ENCODE measurements around the gene SMAD4. TPM values are rescaled to one million over a fixed set of nuclear protein-coding genes. Genes with fewer than 3 reads are reported as not detected.

Gene SMAD4
- polyA plus RNA-seq, 1 donor (not counting 4 experiments of a cell fraction or from before 2014, with no cell fraction given): 68.2 TPM

DNA sequence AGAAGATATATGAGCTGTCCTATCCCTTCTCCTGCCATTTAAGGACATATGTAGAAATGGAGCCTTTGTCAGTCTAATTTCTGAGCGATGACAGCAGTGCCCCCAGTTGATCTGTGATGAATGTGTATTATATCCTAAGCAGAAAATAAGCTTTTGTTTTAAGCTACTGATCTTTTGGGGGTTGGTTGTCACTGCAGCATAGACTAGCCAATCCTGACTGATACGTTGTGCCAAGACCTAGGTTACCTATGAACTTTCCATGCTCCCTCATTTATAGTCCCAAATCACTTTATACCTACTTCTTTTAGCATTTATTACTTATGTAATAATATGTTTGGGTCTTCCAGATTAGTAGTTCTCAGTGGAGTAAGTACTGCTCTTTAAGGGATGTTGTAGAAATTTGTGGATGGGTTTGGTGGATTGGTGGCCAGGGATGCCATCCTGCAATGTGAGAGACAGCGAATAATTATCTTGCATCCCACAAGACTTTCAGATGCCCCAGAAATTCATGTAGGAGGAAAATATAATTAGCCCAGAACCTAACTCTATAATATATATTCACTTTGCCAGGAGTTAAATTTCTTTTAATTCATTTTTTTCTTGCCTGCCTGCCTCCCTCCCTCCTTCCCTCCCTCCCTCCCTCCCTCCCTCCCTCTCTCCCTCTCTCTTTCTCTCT is 11.8 kb downstream of the SMAD4 start:
- FAIRE-seq (no peak), DNase-seq (ENCODE audit: low read depth, low spot score) (no peak)
- Histone ChIP-seq H3K4me1 (ENCODE audit: control insufficient read depth, extremely low read depth, insufficient read depth, low read length) (peaks cover 6% of the 10 kb centered on the region), H3K9ac (ENCODE audit: control insufficient read depth, extremely low read depth, insufficient read depth, low read length) (no peak overlapping the region), H3K27ac (ENCODE audit: control insufficient read depth, insufficient read depth, low read length) (no peak overlapping the region), H3K4me2 (ENCODE audit: control insufficient read depth, extremely low read depth, insufficient read depth, low read depth, low read length) (no peak overlapping the region), H3K9me1 (ENCODE audit: control insufficient read depth, extremely low read depth, insufficient read depth, low read length) (peaks cover 2% of the 10 kb centered on the region), H3K4me3 (ENCODE audit: control insufficient read depth in 2 of 3, extremely low read depth in 1 of 3, insufficient read depth in 2 of 3, low read depth in 1 of 3, low read length in 3 of 3) (no peak overlapping the region), H2AFZ (ENCODE audit: control insufficient read depth, low read length) (no peak overlapping the region), H3K27me3 (ENCODE audit: control insufficient read depth, extremely low read depth, insufficient read depth, low read length) (no peaks in the 10 kb centered on the region), H3K9me3 (ENCODE audit: control insufficient read depth, low read depth, low read length) (no peaks in the 10 kb centered on the region), H3K36me3 (ENCODE audit: control insufficient read depth in 2 of 2, extremely low read depth in 1 of 2, insufficient read depth in 2 of 2, low read length in 2 of 2) (peaks cover 0 to under 1% of the 10 kb centered on the region in 2 experiments), H4K20me1 (ENCODE audit: control insufficient read depth, extremely low read depth, insufficient read depth, low read length) (peaks cover 4% of the 10 kb centered on the region), H3K79me2 (ENCODE audit: control insufficient read depth, insufficient read depth, low read length) (peaks cover 95% of the 10 kb centered on the region)
- dilution Hi-C loops (cut with MboI; ENCODE audit: extremely low pct_ligation_motif_present, low sequenced_read_pairs): no loop called here
- TF ChIP-seq EZH2 (IDR thresholded peaks at IDR 0.05; ENCODE audit: low read length): no peak
- TF ChIP-seq, protein P1, sequence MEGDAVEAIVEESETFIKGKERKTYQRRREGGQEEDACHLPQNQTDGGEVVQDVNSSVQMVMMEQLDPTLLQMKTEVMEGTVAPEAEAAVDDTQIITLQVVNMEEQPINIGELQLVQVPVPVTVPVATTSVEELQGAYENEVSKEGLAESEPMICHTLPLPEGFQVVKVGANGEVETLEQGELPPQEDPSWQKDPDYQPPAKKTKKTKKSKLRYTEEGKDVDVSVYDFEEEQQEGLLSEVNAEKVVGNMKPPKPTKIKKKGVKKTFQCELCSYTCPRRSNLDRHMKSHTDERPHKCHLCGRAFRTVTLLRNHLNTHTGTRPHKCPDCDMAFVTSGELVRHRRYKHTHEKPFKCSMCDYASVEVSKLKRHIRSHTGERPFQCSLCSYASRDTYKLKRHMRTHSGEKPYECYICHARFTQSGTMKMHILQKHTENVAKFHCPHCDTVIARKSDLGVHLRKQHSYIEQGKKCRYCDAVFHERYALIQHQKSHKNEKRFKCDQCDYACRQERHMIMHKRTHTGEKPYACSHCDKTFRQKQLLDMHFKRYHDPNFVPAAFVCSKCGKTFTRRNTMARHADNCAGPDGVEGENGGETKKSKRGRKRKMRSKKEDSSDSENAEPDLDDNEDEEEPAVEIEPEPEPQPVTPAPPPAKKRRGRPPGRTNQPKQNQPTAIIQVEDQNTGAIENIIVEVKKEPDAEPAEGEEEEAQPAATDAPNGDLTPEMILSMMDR (optimal IDR thresholded peaks at IDR 0.05 in 1 of 3, IDR thresholded peaks at IDR 0.05 in 1 of 3, conservative IDR thresholded peaks at IDR 0.05 in 1 of 3; ENCODE audit: extremely low read depth in 1 of 3, insufficient read depth in 2 of 3, low read length in 3 of 3): no peak

DNA sequence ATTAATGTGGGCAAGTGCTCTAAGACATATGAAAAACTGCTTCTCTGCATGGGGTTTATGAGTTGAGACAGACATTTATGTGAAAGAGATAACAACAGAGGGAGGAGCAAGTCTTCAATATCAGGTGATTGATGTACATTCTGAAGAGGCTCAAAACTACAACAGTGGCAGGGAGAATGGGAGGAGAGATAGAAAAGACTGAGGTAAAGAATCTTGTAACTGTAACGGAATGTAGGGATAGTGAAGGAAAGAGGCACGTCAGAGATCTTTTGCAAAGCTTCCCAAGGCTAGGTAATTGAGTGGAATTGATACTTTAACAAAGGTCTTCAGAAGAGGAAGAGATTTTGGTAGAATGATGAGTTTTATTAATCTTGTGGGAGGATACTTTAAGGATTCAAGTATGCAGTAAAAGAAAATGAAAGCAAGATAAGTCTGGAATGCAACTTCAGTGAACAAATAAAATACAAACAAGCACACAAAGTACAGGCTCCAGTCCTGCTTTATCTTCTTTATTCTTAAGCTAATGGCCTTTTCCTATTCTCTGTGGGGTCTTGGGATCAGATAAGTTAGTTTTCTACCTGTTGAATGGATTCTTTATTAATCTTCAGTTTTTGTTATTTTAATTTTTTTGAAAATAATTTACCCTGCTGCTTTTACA is 15.0 kb downstream of the SMAD4 start:
- Histone ChIP-seq H3K9me3 (ENCODE audit: control insufficient read depth, low read depth, low read length) (no peaks in the 10 kb centered on the region), H3K4me2 (ENCODE audit: control insufficient read depth, extremely low read depth, insufficient read depth, low read depth, low read length) (peak overlapping the region; percentile 44), H3K9me1 (ENCODE audit: control insufficient read depth, extremely low read depth, insufficient read depth, low read length) (no peaks in the 10 kb centered on the region), H3K36me3 (ENCODE audit: control insufficient read depth in 2 of 2, extremely low read depth in 1 of 2, insufficient read depth in 2 of 2, low read length in 2 of 2) (peaks cover 0 to 4% of the 10 kb centered on the region in 2 experiments), H3K79me2 (ENCODE audit: control insufficient read depth, insufficient read depth, low read length) (peaks cover 73% of the 10 kb centered on the region), H3K9ac (ENCODE audit: control insufficient read depth, extremely low read depth, insufficient read depth, low read length) (no peak overlapping the region), H3K27me3 (ENCODE audit: control insufficient read depth, extremely low read depth, insufficient read depth, low read length) (no peaks in the 10 kb centered on the region), H3K27ac (ENCODE audit: control insufficient read depth, insufficient read depth, low read length) (no peak overlapping the region), H3K4me1 (ENCODE audit: control insufficient read depth, extremely low read depth, insufficient read depth, low read length) (peaks cover 6% of the 10 kb centered on the region), H3K4me3 (ENCODE audit: control insufficient read depth in 2 of 3, extremely low read depth in 1 of 3, insufficient read depth in 2 of 3, low read depth in 1 of 3, low read length in 3 of 3) (peak overlapping the region in 1 of 3 experiments; percentile 34), H2AFZ (ENCODE audit: control insufficient read depth, low read length) (no peak overlapping the region), H4K20me1 (ENCODE audit: control insufficient read depth, extremely low read depth, insufficient read depth, low read length) (peaks cover 4% of the 10 kb centered on the region)
- dilution Hi-C loops (cut with MboI; ENCODE audit: extremely low pct_ligation_motif_present, low sequenced_read_pairs): no loop called here
- TF ChIP-seq, protein P1 (optimal IDR thresholded peaks at IDR 0.05 in 1 of 3, IDR thresholded peaks at IDR 0.05 in 1 of 3, conservative IDR thresholded peaks at IDR 0.05 in 1 of 3; ENCODE audit: extremely low read depth in 1 of 3, insufficient read depth in 2 of 3, low read length in 3 of 3): no peak
- TF ChIP-seq EZH2 (IDR thresholded peaks at IDR 0.05; ENCODE audit: low read length): no peak
- no peak for DNase-seq (ENCODE audit: low read depth, low spot score)
- peak; percentile 79 for FAIRE-seq
